ENCODE measurements around the gene SLAMF6.
"Not testable (repeated sequence)": the region's sequence is repeated elsewhere in the genome, so short reads cannot be mapped to it uniquely, and the experiment has no call there.

SLAMF6 gene

GRCh38 chr1:160542303-160542945 lies 19.4 kb upstream of the SLAMF6 start:
- DNase-seq (ENCODE audit: low read depth, low spot score): no peak

DNA sequence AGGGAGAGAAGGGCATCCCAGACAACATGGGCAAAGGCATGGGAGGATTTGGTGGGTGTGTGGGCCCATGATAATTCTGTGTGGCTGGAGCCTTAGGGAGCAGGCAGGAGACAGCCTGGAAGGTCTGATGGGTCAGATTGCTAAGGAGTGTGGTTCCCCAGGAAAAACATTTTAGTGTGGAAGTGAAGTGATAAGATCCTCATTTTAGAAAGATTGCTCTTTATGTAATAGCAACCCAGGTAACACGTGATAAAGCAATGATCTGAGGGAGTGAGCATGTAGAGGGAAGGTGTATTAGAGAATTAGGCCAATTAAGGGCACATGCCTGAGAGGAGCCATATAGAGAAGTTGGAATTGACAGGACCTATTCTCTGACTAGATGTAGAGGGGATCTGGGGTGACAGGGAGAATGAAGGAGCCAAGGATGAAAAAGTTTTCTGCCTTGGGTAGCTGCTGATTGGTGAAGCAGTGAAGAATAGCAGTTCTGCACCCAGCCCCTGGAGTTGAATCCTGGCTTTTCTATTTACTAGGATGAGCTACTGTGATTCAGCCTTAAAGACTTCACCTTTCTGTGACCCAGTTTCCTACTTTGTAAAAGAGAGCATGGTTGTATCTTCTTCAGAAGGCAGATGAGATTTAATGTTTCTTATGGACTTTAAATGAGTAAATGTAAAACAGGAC lies 18.7 kb upstream of the SLAMF6 start:
- no peak for DNase-seq (ENCODE audit: low read depth, low spot score)

DNA sequence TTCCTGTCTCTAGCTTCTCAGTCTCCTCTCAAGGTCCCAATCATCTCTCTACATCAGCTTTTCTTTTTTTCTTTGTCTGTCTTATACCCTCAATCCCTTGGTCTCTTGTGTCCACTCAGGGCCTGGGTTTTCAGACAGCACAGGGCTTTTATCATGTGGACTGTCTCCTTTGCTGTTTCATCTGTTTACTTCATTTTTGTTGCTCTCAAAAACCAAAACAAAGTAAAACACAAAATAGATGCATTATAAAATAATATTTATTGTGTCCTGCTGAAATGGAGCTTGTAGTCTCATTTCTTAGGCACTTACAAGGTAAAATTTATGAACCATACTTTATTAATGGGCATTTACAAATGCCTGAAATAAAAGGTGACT lies 17.8 kb upstream of the SLAMF6 start:
- no peak for DNase-seq (ENCODE audit: low read depth, low spot score)

- no peak for DNase-seq (ENCODE audit: low read depth, low spot score)
Observed at GRCh38 chr1:160539990-160540858, 17.2 kb upstream of the SLAMF6 start.

DNA sequence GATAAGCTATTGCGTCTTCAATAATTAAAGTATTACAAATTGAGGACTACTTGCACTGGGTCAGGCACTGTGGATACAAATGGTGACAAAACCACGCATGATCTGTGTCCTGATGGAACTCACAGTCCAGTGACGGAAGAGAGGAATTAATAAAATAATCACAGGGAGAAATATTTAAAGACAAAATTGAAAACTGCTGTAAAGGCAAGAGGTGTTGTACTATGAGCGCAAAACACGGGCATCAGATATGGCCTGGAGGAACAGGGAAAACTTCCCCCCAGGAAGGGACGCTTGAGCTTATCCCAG lies 16.6 kb upstream of the SLAMF6 start:
- no peak for DNase-seq (ENCODE audit: low read depth, low spot score)

- no peak for DNase-seq (ENCODE audit: low read depth, low spot score)
Observed at GRCh38 chr1:160538985-160539651, 16.1 kb upstream of the SLAMF6 start.

DNA sequence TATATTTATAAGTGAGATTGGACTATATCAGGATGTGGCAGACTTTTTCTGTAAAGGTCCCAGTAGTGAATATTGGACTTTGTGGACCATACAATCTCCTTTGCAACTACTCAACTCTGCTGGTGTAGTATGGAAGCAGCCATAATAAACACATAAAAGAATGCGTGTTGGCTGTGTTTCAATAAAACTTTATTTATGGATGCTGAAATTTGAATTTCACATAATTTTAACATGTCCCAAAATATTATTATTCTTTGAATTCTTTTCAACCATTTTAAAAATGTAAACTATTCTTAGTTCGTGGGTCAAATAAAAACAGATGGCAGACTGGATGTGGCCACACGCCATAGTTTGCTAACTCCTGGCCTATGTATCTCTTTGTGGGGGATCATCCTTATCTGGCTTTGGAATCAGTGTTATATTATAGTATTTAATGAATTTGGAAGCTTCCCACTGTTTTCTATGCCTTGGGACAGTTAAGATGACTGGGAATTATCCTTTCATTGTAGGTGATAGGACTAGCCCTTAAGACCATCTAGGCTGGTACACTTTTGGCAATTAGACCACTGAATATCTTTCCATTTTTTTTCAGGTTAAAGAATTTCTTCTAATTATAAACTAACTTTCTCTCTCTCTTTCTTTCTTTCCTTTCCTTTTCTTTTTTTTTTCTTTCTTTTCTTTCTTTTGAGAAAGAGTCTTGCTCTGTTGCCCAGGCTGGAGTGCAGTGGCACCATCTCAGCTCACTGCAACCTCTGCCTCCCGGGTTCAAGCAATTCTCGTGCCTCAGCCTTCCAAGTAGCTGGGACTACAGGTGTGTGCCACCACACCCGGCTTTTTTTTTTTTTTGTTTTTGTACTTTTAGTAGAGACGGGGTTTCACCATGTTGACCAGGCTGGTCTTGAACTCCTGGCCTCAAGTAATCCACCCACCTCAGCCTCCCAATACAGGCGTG lies 14.9 kb upstream of the SLAMF6 start:
- no peak for DNase-seq (ENCODE audit: low read depth, low spot score)

DNA sequence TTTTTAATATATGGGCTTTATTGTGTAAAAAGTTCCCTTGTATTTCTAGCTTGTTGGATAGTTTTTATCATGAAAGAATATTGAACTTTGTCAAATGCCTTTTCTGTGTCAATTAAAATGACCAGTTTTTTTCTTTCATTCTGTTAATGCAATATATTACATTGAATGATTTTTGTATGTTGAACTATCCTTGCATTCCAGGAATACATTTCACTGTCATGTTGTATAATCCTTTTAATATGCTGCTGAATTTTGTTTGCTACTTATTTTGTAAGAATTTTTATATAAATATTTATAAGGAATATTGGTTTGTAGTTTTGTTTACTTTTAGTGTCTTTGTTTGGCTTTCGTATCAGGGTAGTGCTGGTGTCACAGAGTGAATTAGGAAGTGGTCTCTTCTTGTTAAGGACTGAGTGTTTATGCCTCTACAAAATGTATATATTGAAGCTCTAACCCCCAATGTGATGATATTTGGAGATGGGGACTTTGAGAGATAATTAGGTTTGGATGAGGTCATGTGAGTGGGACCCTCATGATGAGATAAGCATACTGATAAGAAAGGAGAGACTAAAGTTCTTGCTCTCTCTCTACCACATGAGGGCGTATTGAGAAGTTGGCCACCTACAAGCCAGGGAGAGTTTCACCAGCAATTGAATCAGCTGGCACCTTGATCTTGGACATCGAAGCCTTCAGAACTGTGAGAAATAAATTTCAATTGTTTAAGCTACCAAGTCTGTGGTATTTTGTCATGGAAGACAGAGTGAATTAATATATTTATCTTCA lies 12.0 kb upstream of the SLAMF6 start:
- no peak for DNase-seq (ENCODE audit: low read depth, low spot score)

DNA sequence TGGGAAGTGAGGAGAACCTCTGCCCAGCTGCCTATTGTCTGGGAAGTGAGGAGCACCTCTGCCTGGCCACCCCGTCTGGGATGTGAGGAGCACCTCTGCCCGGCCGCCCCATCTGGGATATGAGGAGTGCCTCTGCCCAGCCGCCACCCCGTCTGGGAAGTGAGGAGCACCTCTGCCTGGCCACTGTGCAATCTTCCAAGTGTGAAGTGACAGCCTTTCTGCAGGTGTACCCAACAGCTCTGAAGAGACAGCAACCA lies 9.4 kb upstream of the SLAMF6 start:
- not testable (repeated sequence) for DNase-seq (ENCODE audit: low read depth, low spot score)

DNA sequence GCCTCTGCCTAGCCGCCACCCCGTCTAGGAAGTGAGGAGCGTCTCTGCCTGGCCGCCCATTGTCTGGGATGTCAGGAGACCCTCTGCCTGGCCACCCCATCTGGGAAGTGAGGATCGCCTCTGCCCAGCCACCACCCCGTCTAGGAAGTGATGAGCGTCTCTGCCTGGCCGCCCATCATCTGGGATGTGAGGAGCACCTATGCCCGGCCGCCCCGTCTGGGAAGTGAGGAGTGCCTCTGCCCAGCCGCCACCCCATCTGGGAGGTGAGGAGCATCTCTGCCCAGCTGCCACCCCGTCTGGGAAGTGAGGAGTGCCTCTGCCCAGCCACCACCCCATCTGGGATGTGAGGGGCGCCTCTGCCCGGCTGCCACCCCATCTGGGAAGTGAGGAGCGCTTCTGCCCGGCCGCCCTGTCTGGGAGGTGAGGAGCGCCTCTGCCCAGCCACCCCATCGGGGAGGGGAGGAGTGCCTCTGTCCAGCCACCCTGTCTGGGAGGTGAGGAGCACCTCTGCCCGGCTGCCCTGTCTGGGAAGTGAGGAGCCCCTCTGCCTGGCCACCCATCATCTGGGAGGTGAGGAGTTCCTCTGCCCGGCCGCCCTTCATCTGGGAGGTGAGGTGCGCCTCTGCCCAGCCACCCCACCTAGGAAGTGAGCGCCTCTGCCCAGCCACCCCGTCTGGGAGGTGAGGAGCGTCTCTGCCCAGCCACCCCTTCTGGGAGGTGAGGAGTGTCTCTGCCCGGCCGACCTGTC lies 8.9 kb upstream of the SLAMF6 start:
- not testable (repeated sequence) for DNase-seq (ENCODE audit: low read depth, low spot score)

GRCh38 chr1:160529401-160529952 lies 6.4 kb upstream of the SLAMF6 start:
- not testable (repeated sequence) for DNase-seq (ENCODE audit: low read depth, low spot score)

DNA sequence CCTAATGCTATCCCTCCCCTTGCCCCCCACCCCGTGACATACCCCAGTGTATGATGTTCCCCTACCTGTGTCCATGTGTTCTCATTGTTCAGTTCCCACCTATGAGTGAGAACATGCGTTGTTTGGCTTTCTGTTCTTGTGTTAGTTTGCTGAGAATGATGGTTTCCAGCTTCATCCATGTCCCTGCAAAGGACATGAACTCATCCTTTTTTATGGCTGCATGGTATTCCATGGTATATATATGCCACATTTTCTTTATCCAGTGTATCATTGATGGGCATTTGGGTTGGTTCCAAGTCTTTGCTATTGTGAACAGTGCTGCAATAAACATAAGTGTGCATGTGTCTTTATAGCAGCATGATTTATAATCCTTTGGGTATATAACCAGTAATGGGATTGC lies 734 bp upstream of the SLAMF6 start:
- not testable (repeated sequence) for DNase-seq (ENCODE audit: low read depth, low spot score)

- no peak for DNase-seq (ENCODE audit: low read depth, low spot score)
Observed at GRCh38 chr1:160522136-160522535, 919 bp downstream of the SLAMF6 start.

DNA sequence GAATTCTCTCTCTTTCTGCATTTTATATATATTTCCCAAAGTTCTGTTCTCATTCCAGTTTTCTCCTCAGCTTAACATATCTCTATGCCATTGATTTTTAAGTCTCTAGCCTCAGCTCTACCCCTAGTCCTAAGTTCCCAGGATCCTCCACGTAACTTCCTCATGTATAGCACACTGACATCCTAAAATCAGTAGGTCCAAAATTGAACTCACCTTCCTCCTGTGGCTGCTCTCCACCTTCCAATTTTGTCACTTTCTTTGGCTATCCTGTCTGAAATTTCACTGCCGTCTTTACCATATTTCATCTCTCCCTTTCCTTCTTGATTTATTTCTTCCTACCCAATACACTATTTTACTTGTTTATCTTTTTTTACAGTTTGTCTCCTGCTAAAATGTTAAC lies 1.5 kb downstream of the SLAMF6 start:
- no peak for DNase-seq (ENCODE audit: low read depth, low spot score)

DNA sequence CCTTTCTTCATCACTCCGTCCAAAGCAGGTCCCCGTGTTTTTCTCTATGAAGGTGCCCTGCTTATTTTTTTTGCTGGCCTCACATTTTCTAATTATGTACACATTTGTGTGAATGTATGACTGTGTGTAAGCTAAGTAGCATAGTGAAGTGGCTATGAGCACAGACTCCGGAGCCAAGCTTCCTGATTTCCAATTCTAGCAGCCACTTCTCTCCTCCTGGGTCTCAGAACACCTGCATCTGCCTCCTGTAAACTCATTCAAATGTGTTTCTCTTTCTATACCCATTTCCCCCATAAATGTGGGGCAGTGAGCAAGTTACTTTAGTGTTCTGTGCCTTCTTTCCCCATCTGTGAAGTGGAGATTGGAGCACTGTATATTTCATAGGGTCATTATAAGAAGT lies 2.1 kb downstream of the SLAMF6 start:
- DNase-seq (ENCODE audit: low read depth, low spot score): no peak

DNA sequence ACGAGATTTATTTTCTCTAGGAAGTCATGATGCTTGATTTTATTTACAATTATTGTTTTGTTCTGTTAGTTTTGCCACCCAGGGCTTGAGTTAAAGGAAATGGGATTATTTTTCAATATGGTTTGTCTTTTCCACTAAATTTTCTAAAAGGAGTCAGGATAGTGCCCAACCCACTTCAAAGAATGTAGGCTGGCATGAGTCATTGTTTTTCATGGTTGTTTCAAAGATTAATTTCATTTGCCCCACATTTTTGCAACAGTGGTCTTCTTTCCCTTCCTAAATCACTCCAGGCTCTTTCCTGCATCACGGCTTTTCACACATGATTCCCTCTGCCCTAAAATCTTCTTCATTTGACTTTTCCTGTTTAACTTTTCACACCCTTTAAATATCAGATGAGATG lies 2.5 kb downstream of the SLAMF6 start:
- DNase-seq (ENCODE audit: low read depth, low spot score): no peak

GRCh38 chr1:160519642-160520435 lies 3.2 kb downstream of the SLAMF6 start:
- no peak for DNase-seq (ENCODE audit: low read depth, low spot score)

- not testable (repeated sequence) for DNase-seq (ENCODE audit: low read depth, low spot score)
Observed at GRCh38 chr1:160517519-160517918, 5.5 kb downstream of the SLAMF6 start.

GRCh38 chr1:160515908-160516307 lies 7.1 kb downstream of the SLAMF6 start:
- DNase-seq (ENCODE audit: low read depth, low spot score): not testable (repeated sequence)
